NOMO-1 treated with dmso at 0.1 percent for 144 hours (cell line): ENCODE data around the gene HSD17B7.
"Not testable (repeated sequence)": the region's sequence is repeated elsewhere in the genome, so short reads cannot be mapped to it uniquely, and the experiment has no call there.

ENCODE experiments used
- DNase-seq: peaks from one replicate; lab custom pipeline; 2025; ENCODE audit not compliant: unreplicated experiment; lab: John Stamatoyannopoulos, UW

The HSD17B7 gene

GRCh38 chr1:162807503-162807902 is 17.0 kb downstream of the HSD17B7 start:
- DNase-seq, result not testable (repeated sequence)

GRCh38 chr1:162812357-162812756 is 21.9 kb downstream of the HSD17B7 start:
- not testable (repeated sequence) for DNase-seq

- not testable (repeated sequence) for DNase-seq
These were observed 27.6 kb downstream of the HSD17B7 start for GRCh38 chr1:162818136-162818535.

GRCh38 chr1:162818666-162819065 is 28.2 kb downstream of the HSD17B7 start:
- DNase-seq, result not testable (repeated sequence)

GRCh38 chr1:162822391-162823200 is 32.1 kb downstream of the HSD17B7 start:
- DNase-seq, result no peak

- no peak for DNase-seq
These were observed 32.7 kb downstream of the HSD17B7 start for GRCh38 chr1:162823231-162823630.

- DNase-seq, result no peak
These were observed 33.4 kb downstream of the HSD17B7 start for GRCh38 chr1:162823771-162824525.

GRCh38 chr1:162829268-162829667 is 38.8 kb downstream of the HSD17B7 start:
- DNase-seq, result no peak

GRCh38 chr1:162832470-162832869 is 42.0 kb downstream of the HSD17B7 start:
- no peak for DNase-seq

GRCh38 chr1:162835157-162835899 is 44.8 kb downstream of the HSD17B7 start:
- DNase-seq, result no peak

- DNase-seq, result no peak
These were observed 48.4 kb downstream of the HSD17B7 start for GRCh38 chr1:162838863-162839262.

GRCh38 chr1:162840250-162840839 is 49.8 kb downstream of the HSD17B7 start:
- no peak for DNase-seq

GRCh38 chr1:162844153-162844552 is 53.7 kb downstream of the HSD17B7 start:
- DNase-seq, result no peak

GRCh38 chr1:162846256-162847212 is 56.0 kb downstream of the HSD17B7 start:
- no peak for DNase-seq

- peak; percentile 18 for DNase-seq
These were observed 57.4 kb downstream of the HSD17B7 start for GRCh38 chr1:162847839-162848453.

GRCh38 chr1:162849711-162850110 is 59.2 kb downstream of the HSD17B7 start:
- DNase-seq, result no peak

- DNase-seq, result no peak
These were observed 60.8 kb downstream of the HSD17B7 start for GRCh38 chr1:162851341-162851740.

- DNase-seq, result no peak
These were observed 63.9 kb downstream of the HSD17B7 start for GRCh38 chr1:162854245-162854882.
